Naive thymus-derived CD8-positive, alpha-beta T cell (primary cell): ENCODE measurements around the gene GALNT18. TPM values are rescaled to one million over a fixed set of nuclear protein-coding genes. Genes with fewer than 3 reads are reported as not detected.

Experiments used
- ATAC-seq, 2 donors: fragments of 150-1000 bp; cut with Tn5 transposase in 1 of 2; sonication (Bioruptor Pico), chemical (Tn5 transposase) in 1 of 2; 1 replicate in 1 of 2; 2 replicates in 1 of 2; pipeline ENCODE4 v1.10.0; 2021; ENCODE audit warnings: mild to moderate bottlenecking in 2 of 2, moderate library complexity in 2 of 2
- POLR2A ChIA-PET: fragments of 350-600 bp; sonication (Branson Sonifier 250); formaldehyde crosslinking; loops from one replicate; lab custom pipeline; 2021; ENCODE audit warnings: antibody characterized with exemption; lab: Charles Lee
- DNase-seq, 10 donors: peaks; one replicate each; pipeline versions ENCODE4 v3.0.0 to v3.0.0-alpha.2; 2020 to 2022
- H3K27ac Mint-ChIP-seq, 10 donors: one replicate each; pipeline ENCODE4 v1.8.0; 2020 to 2022; ENCODE audit warnings: mild to moderate bottlenecking in 10 of 10, mixed read lengths in 10 of 10, moderate library complexity in 4 of 10, inconsistent platforms in 1 of 10
- H3K27me3 Mint-ChIP-seq, 5 donors: one replicate each; pipeline ENCODE4 v1.8.0; 2021 to 2022; ENCODE audit warnings: mixed read lengths in 5 of 5
- H3K36me3 Mint-ChIP-seq, 3 donors: one replicate each; pipeline ENCODE4 v1.8.0; 2020 to 2022; ENCODE audit warnings: mixed read lengths in 3 of 3, mild to moderate bottlenecking in 2 of 3, inconsistent platforms in 1 of 3
- H3K4me1 Mint-ChIP-seq, 4 donors: one replicate each; pipeline ENCODE4 v1.8.0; 2021 to 2022; ENCODE audit warnings: mixed read lengths in 4 of 4
- H3K4me3 Mint-ChIP-seq, 10 donors: one replicate each; pipeline ENCODE4 v1.8.0; 2020 to 2022; ENCODE audit warnings: mild to moderate bottlenecking in 10 of 10, mixed read lengths in 10 of 10, moderate library complexity in 6 of 10, inconsistent platforms in 1 of 10
- H3K9me3 Mint-ChIP-seq, 9 donors: one replicate each; pipeline ENCODE4 v1.8.0; 2020 to 2022; ENCODE audit warnings: mixed read lengths in 9 of 9, mild to moderate bottlenecking in 3 of 9, inconsistent platforms in 1 of 9, moderate library complexity in 1 of 9
- polyA plus RNA-seq, 3 donors: library from polyadenylated mRNA; unstranded; fragments of 300-500 nt; fragmentation: Illumina TruSeq; gene quantifications; one replicate each; pipeline ENCODE4 v1.2.3, GENCODE V29; 2021
- total RNA-seq, 8 experiments: library from RNA in 2 of 8; stranded (reverse) in 2 of 8; gene quantifications; one replicate each; pipeline ENCODE4 v1.2.3 and lab custom pipeline; 2021 to 2026

The GALNT18 gene
- total and polyA plus RNA-seq, 5 experiments from 2014 or later: not detected

DNA sequence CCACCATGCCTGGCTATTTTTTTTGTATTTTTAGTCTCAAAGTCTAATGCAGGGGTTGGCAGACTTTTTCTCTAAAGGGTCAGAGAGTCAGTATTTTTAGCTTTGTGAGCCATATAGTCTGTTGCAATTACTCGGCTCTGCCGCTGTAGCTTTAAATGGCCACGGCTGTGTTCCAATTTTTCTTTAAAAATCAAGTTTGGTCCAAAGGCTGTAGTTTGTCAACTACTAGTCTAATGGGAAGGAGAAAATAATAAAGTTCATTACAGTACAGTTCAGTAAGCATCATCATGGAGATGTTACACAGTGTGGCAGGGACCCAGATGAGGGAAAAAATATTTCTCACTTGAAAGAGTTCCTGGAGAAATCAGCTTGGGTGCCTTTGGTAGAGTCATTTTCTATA is 376.4 kb downstream of the GALNT18 start:
- peaks cover 8 to 21% (median 12%) of the 10 kb centered on the region in 4 donors for H3K4me1 Mint-ChIP-seq

GRCh38 chr11:11244470-11245080 is 377.2 kb downstream of the GALNT18 start:
- Mint-ChIP-seq H3K4me1 (peaks cover 8 to 21% (median 12%) of the 10 kb centered on the region in 4 donors), H3K9me3 (peaks cover 0 to 12% (median 2%) of the 10 kb centered on the region in 9 donors), H3K27me3 (peaks cover 1 to 19% (median 4%) of the 10 kb centered on the region in 5 donors), H3K27ac (no peak overlapping the region), H3K4me3 (no peak overlapping the region), H3K36me3 (peaks cover 0 to 5% (median 0%) of the 10 kb centered on the region in 3 donors)
- no peak for ATAC-seq
- POLR2A ChIA-PET: no interaction called here
- no peak for DNase-seq

More for the DNA sequence above, 376.4 kb downstream of the GALNT18 start:
- DNase-seq (no peak), ATAC-seq (no peak)
- no peak overlapping the region for H3K27ac Mint-ChIP-seq
- H3K36me3 Mint-ChIP-seq: peaks cover 0 to 5% (median 0%) of the 10 kb centered on the region in 3 donors
- POLR2A ChIA-PET: no interaction called here
- peaks cover 0 to 19% (median 2%) of the 10 kb centered on the region in 5 donors for H3K27me3 Mint-ChIP-seq
- peaks cover 0 to 12% (median 2%) of the 10 kb centered on the region in 9 donors for H3K9me3 Mint-ChIP-seq
- no peak overlapping the region for H3K4me3 Mint-ChIP-seq

- peak; percentile 49 to 54 for ATAC-seq
- Mint-ChIP-seq H3K4me1 (peaks cover 8 to 21% (median 12%) of the 10 kb centered on the region in 4 donors), H3K27me3 (peaks cover 1 to 19% (median 4%) of the 10 kb centered on the region in 5 donors), H3K36me3 (peaks cover 0 to 5% (median 0%) of the 10 kb centered on the region in 3 donors), H3K4me3 (no peak overlapping the region), H3K9me3 (peaks cover 0 to 12% (median 2%) of the 10 kb centered on the region in 9 donors), H3K27ac (peak overlapping the region in 4 of 10 donors; percentile 13 to 49 (median 31))
- peak in 2 of 10 donors; percentile 6 to 9 for DNase-seq
- POLR2A ChIA-PET: no interaction called here
These were observed 378.0 kb downstream of the GALNT18 start for GRCh38 chr11:11243590-11244469.

- peaks cover 1 to 19% (median 4%) of the 10 kb centered on the region in 5 donors for H3K27me3 Mint-ChIP-seq
- H3K4me1 Mint-ChIP-seq: peaks cover 8 to 21% (median 12%) of the 10 kb centered on the region in 4 donors
- H3K36me3 Mint-ChIP-seq: peaks cover 0 to 5% (median 0%) of the 10 kb centered on the region in 3 donors
- H3K4me3 Mint-ChIP-seq: no peak overlapping the region
- POLR2A ChIA-PET: no interaction called here
- H3K9me3 Mint-ChIP-seq: peaks cover 0 to 9% (median 2%) of the 10 kb centered on the region in 9 donors
- peak overlapping the region in 5 of 10 donors; percentile 6 to 49 (median 34) for H3K27ac Mint-ChIP-seq
- ATAC-seq (no peak), DNase-seq (no peak)
These were observed 378.6 kb downstream of the GALNT18 start for GRCh38 chr11:11243209-11243589.

- Mint-ChIP-seq H3K27ac (peak overlapping the region in 1 of 10 donors; percentile 70), H3K4me1 (peaks cover 5 to 21% (median 8%) of the 10 kb centered on the region in 4 donors), H3K27me3 (peaks cover 1 to 19% (median 4%) of the 10 kb centered on the region in 5 donors), H3K36me3 (peaks cover 0 to 5% (median 0%) of the 10 kb centered on the region in 3 donors), H3K9me3 (peaks cover 0 to 5% (median 0%) of the 10 kb centered on the region in 9 donors), H3K4me3 (no peak overlapping the region)
- DNase-seq (no peak), ATAC-seq (no peak)
- POLR2A ChIA-PET: no interaction called here
These were observed 380.5 kb downstream of the GALNT18 start for GRCh38 chr11:11241284-11241683.

- Mint-ChIP-seq H3K27me3 (peaks cover 4 to 19% (median 6%) of the 10 kb centered on the region in 5 donors), H3K4me3 (no peak overlapping the region), H3K36me3 (peaks cover 0 to 5% (median 0%) of the 10 kb centered on the region in 3 donors), H3K9me3 (peaks cover 0 to 5% (median 0%) of the 10 kb centered on the region in 9 donors), H3K27ac (no peak overlapping the region), H3K4me1 (peaks cover 5 to 21% (median 7%) of the 10 kb centered on the region in 4 donors)
- ATAC-seq: no peak
- no peak for DNase-seq
- POLR2A ChIA-PET: no interaction called here
These were observed 381.8 kb downstream of the GALNT18 start for GRCh38 chr11:11239959-11240358.

GRCh38 chr11:11237070-11237832 is 384.6 kb downstream of the GALNT18 start:
- ATAC-seq: no peak
- POLR2A ChIA-PET: no interaction called here
- DNase-seq: no peak
- Mint-ChIP-seq H3K4me1 (peaks cover 0 to 2% (median 0%) of the 10 kb centered on the region in 4 donors), H3K27ac (no peak overlapping the region), H3K36me3 (peaks cover 0 to 5% (median 0%) of the 10 kb centered on the region in 3 donors), H3K9me3 (peaks cover 0 to 5% (median 0%) of the 10 kb centered on the region in 9 donors), H3K4me3 (no peak overlapping the region), H3K27me3 (peaks cover 6 to 13% (median 9%) of the 10 kb centered on the region in 5 donors)

GRCh38 chr11:11236498-11237059 is 385.2 kb downstream of the GALNT18 start:
- no peak overlapping the region for H3K4me3 Mint-ChIP-seq
- DNase-seq (no peak), ATAC-seq (no peak)
- peaks cover 0 to 5% (median 0%) of the 10 kb centered on the region in 9 donors for H3K9me3 Mint-ChIP-seq
- H3K27ac Mint-ChIP-seq: no peak overlapping the region
- H3K4me1 Mint-ChIP-seq: peaks cover 0 to 2% (median 0%) of the 10 kb centered on the region in 4 donors
- H3K27me3 Mint-ChIP-seq: peaks cover 2 to 13% (median 6%) of the 10 kb centered on the region in 5 donors
- POLR2A ChIA-PET: no interaction called here
- peaks cover 0 to 5% (median 0%) of the 10 kb centered on the region in 3 donors for H3K36me3 Mint-ChIP-seq

GRCh38 chr11:11231763-11232162 is 390.0 kb downstream of the GALNT18 start:
- Mint-ChIP-seq H3K4me3 (no peak overlapping the region), H3K9me3 (no peaks in the 10 kb centered on the region), H3K36me3 (peaks cover 0 to under 1% (median 0%) of the 10 kb centered on the region in 3 donors), H3K27me3 (peaks cover 9 to 37% (median 26%) of the 10 kb centered on the region in 5 donors), H3K27ac (no peak overlapping the region), H3K4me1 (peaks cover 0 to 2% (median 0%) of the 10 kb centered on the region in 4 donors)
- POLR2A ChIA-PET: no interaction called here
- ATAC-seq (no peak), DNase-seq (no peak)

DNA sequence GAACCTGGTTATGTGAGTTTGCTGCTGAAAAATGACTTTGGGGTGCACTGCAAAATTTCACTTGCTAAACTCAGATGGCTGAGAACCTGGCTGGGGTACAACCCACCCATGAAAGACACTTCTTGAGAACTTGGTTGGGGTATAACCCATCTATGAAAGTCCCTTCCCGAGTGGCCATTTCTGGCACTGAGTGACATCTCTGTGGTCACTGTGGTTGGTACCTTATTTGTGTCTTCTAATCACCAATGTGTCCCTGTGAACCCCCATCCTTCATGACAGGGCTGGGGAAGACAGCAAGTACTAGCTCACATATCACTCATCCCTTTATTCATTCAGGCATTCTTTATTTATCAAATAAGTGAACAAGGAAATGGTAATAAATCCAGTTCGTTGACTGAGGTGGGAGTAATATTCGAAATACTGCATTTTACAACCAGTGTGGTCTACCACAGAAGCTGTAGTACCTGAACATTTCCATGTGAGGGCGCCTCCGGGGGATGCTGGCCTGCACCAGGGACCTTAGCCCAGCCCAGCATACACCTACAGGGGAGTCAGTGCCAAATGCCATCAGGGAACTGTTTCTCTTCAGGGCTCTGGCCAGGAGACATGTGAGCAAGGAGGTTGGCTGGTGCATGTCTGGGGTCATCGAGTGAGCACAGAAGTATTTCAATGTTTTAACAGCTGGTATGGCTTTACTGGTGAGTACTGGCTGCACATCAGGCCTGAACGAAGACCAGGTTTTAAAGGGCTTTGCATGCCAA is 390.8 kb downstream of the GALNT18 start:
- no peaks in the 10 kb centered on the region for H3K9me3 Mint-ChIP-seq
- H3K36me3 Mint-ChIP-seq: peaks cover 0 to 6% (median 0%) of the 10 kb centered on the region in 3 donors
- H3K27me3 Mint-ChIP-seq: peaks cover 6 to 36% (median 26%) of the 10 kb centered on the region in 5 donors
- ATAC-seq (no peak), DNase-seq (no peak)
- H3K27ac Mint-ChIP-seq: no peak overlapping the region
- no peak overlapping the region for H3K4me3 Mint-ChIP-seq
- peaks cover 0 to 2% (median 0%) of the 10 kb centered on the region in 4 donors for H3K4me1 Mint-ChIP-seq
- POLR2A ChIA-PET: no interaction called here

- Mint-ChIP-seq H3K36me3 (peaks cover 0 to 6% (median 0%) of the 10 kb centered on the region in 3 donors), H3K27ac (no peak overlapping the region), H3K27me3 (peaks cover 4 to 36% (median 26%) of the 10 kb centered on the region in 5 donors), H3K4me1 (peaks cover 0 to 2% (median 0%) of the 10 kb centered on the region in 4 donors), H3K9me3 (no peaks in the 10 kb centered on the region), H3K4me3 (no peak overlapping the region)
- ATAC-seq (no peak), DNase-seq (no peak)
- POLR2A ChIA-PET: no interaction called here
These were observed 391.7 kb downstream of the GALNT18 start for GRCh38 chr11:11230087-11230486.
